K562 (cell line): ENCODE data around the gene UGT2B7.

Experiments
- CBX3 ChIP-seq, 2 experiments: IDR thresholded peaks; 1 replicate in 1 of 2; 2 replicates in 1 of 2; pipeline ENCODE4 v1.6.1; 2012; ENCODE audit warnings: inconsistent platforms in 2 of 2, low read length in 2 of 2, borderline replicate concordance in 1 of 2, control low read depth in 1 of 2
- EGR1 ChIP-seq: fragments of 450-650 bp; conservative IDR thresholded peaks from 2 replicates; pipeline ENCODE4 v1.6.1; 2017; ENCODE audit warnings: mild to moderate bottlenecking
- RBFOX2 ChIP-seq: fragments of 200-400 bp; formaldehyde crosslinking; IDR thresholded peaks from 2 replicates; pipeline ENCODE4 v1.6.1; 2017; ENCODE audit warnings: low read depth, mild to moderate bottlenecking, low read length, moderate library complexity
- SMARCA4 ChIP-seq: fragments of 450-650 bp; IDR thresholded peaks from 2 replicates; pipeline ENCODE4 v1.6.1; 2016
- STAT5B ChIP-seq: fragments of 250-450 bp; sonication (Bioruptor Pico); IDR thresholded peaks from 2 replicates; pipeline ENCODE4 v1.8.0; 2021; ENCODE audit warnings: mild to moderate bottlenecking, inconsistent platforms
- TAF1 ChIP-seq: IDR thresholded peaks from 2 replicates; pipeline ENCODE4 v1.6.1; 2011; ENCODE audit warnings: mild to moderate bottlenecking, low read length, moderate library complexity; ENCODE audit not compliant: insufficient read depth, control insufficient read depth, severe bottlenecking; ENCODE audit errors: extremely low read depth
- TBP ChIP-seq: optimal IDR thresholded peaks from 2 replicates; pipeline ENCODE3; 2011; ENCODE audit warnings: low read depth, low read length, improper control_type of control experiment
- ZNF12 ChIP-seq: sonication (generic); formaldehyde crosslinking; IDR thresholded peaks from 2 replicates; pipeline ENCODE4 v1.4.0; 2020; ENCODE audit warnings: mild to moderate bottlenecking, missing genetic modification reagents
- ZNF146 ChIP-seq: IDR thresholded peaks from one replicate; pipeline ENCODE4 v1.6.1; 2018; ENCODE audit warnings: missing compliant biosample characterization; ENCODE audit not compliant: unreplicated experiment
- TF ChIP-seq, protein P1 (sequence below), 3 experiments: IDR thresholded peaks in 2 of 3; conservative IDR thresholded peaks in 1 of 3; 2 replicates each; pipeline ENCODE4 v1.5.1; 2011 to 2012; ENCODE audit warnings: low read length in 3 of 3, mild to moderate bottlenecking in 3 of 3, control low read depth in 2 of 3, improper control_type of control experiment in 1 of 3, inconsistent platforms in 1 of 3, low read depth in 1 of 3, mixed read lengths in 1 of 3, moderate library complexity in 1 of 3; ENCODE audit not compliant: insufficient read depth in 2 of 3
- TF ChIP-seq, protein P2 (sequence below): fragments of 450-650 bp; conservative IDR thresholded peaks from 2 replicates; pipeline ENCODE4 v1.6.1; 2016; ENCODE audit warnings: missing genetic modification characterization, low read depth, mild to moderate bottlenecking, missing compliant biosample characterization, moderate library complexity
- TF ChIP-seq, protein P3 (sequence below): fragments of 250-450 bp; sonication (Bioruptor Pico); IDR thresholded peaks from 2 replicates; pipeline ENCODE4 v1.5.0; 2021
- TF ChIP-seq, protein P4 (sequence below): fragments of 450-650 bp; IDR thresholded peaks from 2 replicates; pipeline ENCODE4 v1.6.1; 2016; ENCODE audit warnings: antibody characterized with exemption

DNA sequence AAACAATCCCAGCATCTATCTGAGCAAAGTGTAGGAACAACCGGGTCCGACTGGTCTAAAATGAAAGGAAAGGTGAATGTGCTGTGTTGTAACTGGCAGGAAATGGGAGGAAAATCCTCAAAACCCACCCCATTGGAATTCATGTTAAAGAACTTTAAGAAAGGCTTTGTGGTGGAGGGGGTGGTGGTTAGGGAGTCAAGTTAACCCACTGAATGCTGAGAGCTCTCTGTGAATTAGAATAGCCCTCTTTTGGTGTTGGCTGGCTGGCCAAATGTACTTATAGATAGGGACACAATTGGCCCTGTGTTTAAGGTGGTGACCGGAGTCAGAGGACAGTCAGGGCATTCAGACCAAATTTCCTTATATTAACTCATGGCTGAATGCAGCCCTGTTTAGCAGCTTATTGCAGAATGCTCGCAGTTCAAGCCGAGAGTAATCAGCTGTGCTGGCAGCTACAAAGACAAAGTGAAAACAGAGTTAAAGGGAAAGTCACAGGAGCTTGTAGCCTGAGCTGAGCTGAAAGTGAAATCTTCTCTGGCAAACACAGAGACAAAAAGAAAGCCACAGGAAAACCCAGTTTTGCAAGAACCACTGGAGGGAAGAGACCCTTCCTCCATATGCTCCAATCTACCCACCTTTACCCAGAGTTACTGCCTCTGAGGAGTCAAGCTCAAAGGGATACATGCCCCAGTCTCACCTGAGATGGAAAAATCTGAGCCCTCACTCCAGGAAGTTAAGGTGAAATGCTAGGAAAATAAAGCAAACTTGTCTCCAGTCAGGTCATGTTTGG lies 38.5 kb upstream of the UGT2B7 start:
- TF ChIP-seq CBX3 (IDR thresholded peaks at IDR 0.05; ENCODE audit: borderline replicate concordance in 1 of 2, low read length in 2 of 2) (no peak), ZNF12 (CRISPR knock-in tag) (no peak), EGR1 (no peak), STAT5B (CRISPR knock-in tag) (no peak), TAF1 (no peak), SMARCA4 (no peak), TBP (no peak), ZNF146 (CRISPR knock-in tag) (no peak), RBFOX2 (no peak)
- TF ChIP-seq, protein P1, sequence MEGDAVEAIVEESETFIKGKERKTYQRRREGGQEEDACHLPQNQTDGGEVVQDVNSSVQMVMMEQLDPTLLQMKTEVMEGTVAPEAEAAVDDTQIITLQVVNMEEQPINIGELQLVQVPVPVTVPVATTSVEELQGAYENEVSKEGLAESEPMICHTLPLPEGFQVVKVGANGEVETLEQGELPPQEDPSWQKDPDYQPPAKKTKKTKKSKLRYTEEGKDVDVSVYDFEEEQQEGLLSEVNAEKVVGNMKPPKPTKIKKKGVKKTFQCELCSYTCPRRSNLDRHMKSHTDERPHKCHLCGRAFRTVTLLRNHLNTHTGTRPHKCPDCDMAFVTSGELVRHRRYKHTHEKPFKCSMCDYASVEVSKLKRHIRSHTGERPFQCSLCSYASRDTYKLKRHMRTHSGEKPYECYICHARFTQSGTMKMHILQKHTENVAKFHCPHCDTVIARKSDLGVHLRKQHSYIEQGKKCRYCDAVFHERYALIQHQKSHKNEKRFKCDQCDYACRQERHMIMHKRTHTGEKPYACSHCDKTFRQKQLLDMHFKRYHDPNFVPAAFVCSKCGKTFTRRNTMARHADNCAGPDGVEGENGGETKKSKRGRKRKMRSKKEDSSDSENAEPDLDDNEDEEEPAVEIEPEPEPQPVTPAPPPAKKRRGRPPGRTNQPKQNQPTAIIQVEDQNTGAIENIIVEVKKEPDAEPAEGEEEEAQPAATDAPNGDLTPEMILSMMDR (IDR thresholded peaks at IDR 0.05 in 2 of 3, conservative IDR thresholded peaks at IDR 0.05 in 1 of 3; ENCODE audit: insufficient read depth in 2 of 3, low read depth in 1 of 3, low read length in 3 of 3) = no peak
- TF ChIP-seq, protein P2, sequence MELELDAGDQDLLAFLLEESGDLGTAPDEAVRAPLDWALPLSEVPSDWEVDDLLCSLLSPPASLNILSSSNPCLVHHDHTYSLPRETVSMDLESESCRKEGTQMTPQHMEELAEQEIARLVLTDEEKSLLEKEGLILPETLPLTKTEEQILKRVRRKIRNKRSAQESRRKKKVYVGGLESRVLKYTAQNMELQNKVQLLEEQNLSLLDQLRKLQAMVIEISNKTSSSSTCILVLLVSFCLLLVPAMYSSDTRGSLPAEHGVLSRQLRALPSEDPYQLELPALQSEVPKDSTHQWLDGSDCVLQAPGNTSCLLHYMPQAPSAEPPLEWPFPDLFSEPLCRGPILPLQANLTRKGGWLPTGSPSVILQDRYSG = no peak
- TF ChIP-seq, protein P3, sequence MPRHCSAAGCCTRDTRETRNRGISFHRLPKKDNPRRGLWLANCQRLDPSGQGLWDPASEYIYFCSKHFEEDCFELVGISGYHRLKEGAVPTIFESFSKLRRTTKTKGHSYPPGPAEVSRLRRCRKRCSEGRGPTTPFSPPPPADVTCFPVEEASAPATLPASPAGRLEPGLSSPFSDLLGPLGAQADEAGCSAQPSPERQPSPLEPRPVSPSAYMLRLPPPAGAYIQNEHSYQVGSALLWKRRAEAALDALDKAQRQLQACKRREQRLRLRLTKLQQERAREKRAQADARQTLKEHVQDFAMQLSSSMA = no peak
- TF ChIP-seq, protein P4, sequence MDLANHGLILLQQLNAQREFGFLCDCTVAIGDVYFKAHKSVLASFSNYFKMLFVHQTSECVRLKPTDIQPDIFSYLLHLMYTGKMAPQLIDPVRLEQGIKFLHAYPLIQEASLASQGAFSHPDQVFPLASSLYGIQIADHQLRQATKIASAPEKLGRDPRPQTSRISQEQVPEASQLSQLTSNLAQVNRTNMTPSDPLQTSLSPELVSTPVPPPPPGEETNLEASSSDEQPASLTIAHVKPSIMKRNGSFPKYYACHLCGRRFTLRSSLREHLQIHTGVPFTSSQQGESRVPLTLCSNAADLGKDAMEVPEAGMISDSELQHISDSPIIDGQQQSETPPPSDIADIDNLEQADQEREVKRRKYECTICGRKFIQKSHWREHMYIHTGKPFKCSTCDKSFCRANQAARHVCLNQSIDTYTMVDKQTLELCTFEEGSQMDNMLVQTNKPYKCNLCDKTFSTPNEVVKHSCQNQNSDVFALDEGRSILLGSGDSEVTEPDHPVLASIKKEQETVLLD = no peak
